KMS-11 (cell line): ENCODE results near the gene LHX3.

Experiments used
- H2AFZ ChIP-seq: fragments of 200-600 bp; sonication (generic); 2 replicates; pipeline ENCODE4 v1.6.1; 2016; ENCODE audit warnings: antibody characterized with exemption, mixed run types, low read depth
- H3K27ac ChIP-seq: fragments of 200-600 bp; sonication (generic); 2 replicates; pipeline ENCODE4 v1.6.1; 2016; ENCODE audit warnings: mild to moderate bottlenecking, mixed run types
- H3K27me3 ChIP-seq: fragments of 200-600 bp; sonication (generic); 2 replicates; pipeline ENCODE4 v1.6.1; 2017; ENCODE audit warnings: mild to moderate bottlenecking, low read depth, mixed run types, moderate library complexity; ENCODE audit not compliant: insufficient read depth
- H3K36me3 ChIP-seq: fragments of 200-600 bp; sonication (generic); 2 replicates; pipeline ENCODE4 v1.6.1; 2017; ENCODE audit warnings: mild to moderate bottlenecking, mixed run types; ENCODE audit not compliant: insufficient read depth
- H3K4me1 ChIP-seq: fragments of 200-600 bp; sonication (generic); 2 replicates; pipeline ENCODE4 v1.6.1; 2016; ENCODE audit warnings: mild to moderate bottlenecking, low read depth, mixed run types; ENCODE audit not compliant: poor library complexity, severe bottlenecking
- H3K4me2 ChIP-seq: fragments of 200-600 bp; sonication (generic); 2 replicates; pipeline ENCODE4 v1.7.0; 2016; ENCODE audit warnings: mild to moderate bottlenecking, mixed run types
- H3K4me3 ChIP-seq: fragments of 200-600 bp; sonication (generic); IDR thresholded peaks from 2 replicates; pipeline ENCODE4 v1.6.1; 2017; ENCODE audit warnings: low read depth, low read length, mixed read lengths; ENCODE audit not compliant: insufficient read depth
- H3K79me2 ChIP-seq: fragments of 200-600 bp; sonication (generic); 2 replicates; pipeline ENCODE4 v1.6.1; 2016; ENCODE audit warnings: low read depth, mixed run types; ENCODE audit not compliant: insufficient read depth
- H3K9ac ChIP-seq: fragments of 200-600 bp; sonication (generic); 2 replicates; pipeline ENCODE4 v1.6.1; 2016; ENCODE audit warnings: mild to moderate bottlenecking, mixed run types
- H4K20me1 ChIP-seq: fragments of 200-600 bp; sonication (generic); 2 replicates; pipeline ENCODE4 v1.6.1; 2016; ENCODE audit warnings: mild to moderate bottlenecking, mixed run types; ENCODE audit not compliant: insufficient read depth
- CTCF ChIP-seq: fragments of 200-600 bp; sonication (generic); conservative IDR thresholded peaks from 2 replicates; pipeline ENCODE4 v1.6.1; 2017; ENCODE audit warnings: low read depth, mild to moderate bottlenecking, antibody characterized with exemption, low read length, moderate library complexity, mixed read lengths

Gene LHX3

GRCh38 chr9:136194540-136194939 lies 10.4 kb downstream of the LHX3 start:
- Histone ChIP-seq H3K4me2 (no peak overlapping the region), H3K27me3 (peaks cover 84% of the 10 kb centered on the region), H3K4me3 (no peak overlapping the region), H3K9ac (no peak overlapping the region), H3K27ac (no peak overlapping the region), H3K36me3 (no peaks in the 10 kb centered on the region), H2AFZ (no peak overlapping the region), H4K20me1 (no peaks in the 10 kb centered on the region), H3K4me1 (peaks cover 30% of the 10 kb centered on the region), H3K79me2 (no peaks in the 10 kb centered on the region)
- TF ChIP-seq CTCF: no peak

GRCh38 chr9:136193891-136194279 lies 11.0 kb downstream of the LHX3 start:
- Histone ChIP-seq H3K4me3 (no peak overlapping the region), H4K20me1 (no peaks in the 10 kb centered on the region), H3K36me3 (no peaks in the 10 kb centered on the region), H3K27me3 (peaks cover 86% of the 10 kb centered on the region), H3K79me2 (no peaks in the 10 kb centered on the region), H2AFZ (no peak overlapping the region), H3K9ac (no peak overlapping the region), H3K4me1 (peaks cover 35% of the 10 kb centered on the region), H3K4me2 (no peak overlapping the region), H3K27ac (no peak overlapping the region)
- no peak for TF ChIP-seq CTCF

- H3K36me3 ChIP-seq: no peaks in the 10 kb centered on the region
- H3K79me2 ChIP-seq: no peaks in the 10 kb centered on the region
- H2AFZ ChIP-seq: no peak overlapping the region
- H3K9ac ChIP-seq: no peak overlapping the region
- H4K20me1 ChIP-seq: no peaks in the 10 kb centered on the region
- peaks cover 35% of the 10 kb centered on the region for H3K4me1 ChIP-seq
- H3K27ac ChIP-seq: no peak overlapping the region
- no peak for TF ChIP-seq CTCF
- no peak overlapping the region for H3K4me3 ChIP-seq
- no peak overlapping the region; the same call in 1 of the 2 replicates for H3K4me2 ChIP-seq
- H3K27me3 ChIP-seq: peaks cover 87% of the 10 kb centered on the region
Measured at GRCh38 chr9:136193127-136193890, 11.6 kb downstream of the LHX3 start.

GRCh38 chr9:136192289-136193126 lies 12.4 kb downstream of the LHX3 start:
- Histone ChIP-seq H3K4me1 (peaks cover 35% of the 10 kb centered on the region), H3K27me3 (peaks cover 87% of the 10 kb centered on the region), H4K20me1 (no peaks in the 10 kb centered on the region), H3K27ac (no peak overlapping the region), H3K36me3 (no peaks in the 10 kb centered on the region), H3K79me2 (no peaks in the 10 kb centered on the region), H3K9ac (no peak overlapping the region), H2AFZ (no peak overlapping the region), H3K4me2 (peak overlapping the region; percentile 33; the same call in 1 of the 2 replicates), H3K4me3 (no peak overlapping the region)
- TF ChIP-seq CTCF: no peak
